ENCODE measurements around the gene LDHD.
"Not testable (repeated sequence)": the region's sequence is repeated elsewhere in the genome, so short reads cannot be mapped to it uniquely, and the experiment has no call there.

LDHD gene

DNA sequence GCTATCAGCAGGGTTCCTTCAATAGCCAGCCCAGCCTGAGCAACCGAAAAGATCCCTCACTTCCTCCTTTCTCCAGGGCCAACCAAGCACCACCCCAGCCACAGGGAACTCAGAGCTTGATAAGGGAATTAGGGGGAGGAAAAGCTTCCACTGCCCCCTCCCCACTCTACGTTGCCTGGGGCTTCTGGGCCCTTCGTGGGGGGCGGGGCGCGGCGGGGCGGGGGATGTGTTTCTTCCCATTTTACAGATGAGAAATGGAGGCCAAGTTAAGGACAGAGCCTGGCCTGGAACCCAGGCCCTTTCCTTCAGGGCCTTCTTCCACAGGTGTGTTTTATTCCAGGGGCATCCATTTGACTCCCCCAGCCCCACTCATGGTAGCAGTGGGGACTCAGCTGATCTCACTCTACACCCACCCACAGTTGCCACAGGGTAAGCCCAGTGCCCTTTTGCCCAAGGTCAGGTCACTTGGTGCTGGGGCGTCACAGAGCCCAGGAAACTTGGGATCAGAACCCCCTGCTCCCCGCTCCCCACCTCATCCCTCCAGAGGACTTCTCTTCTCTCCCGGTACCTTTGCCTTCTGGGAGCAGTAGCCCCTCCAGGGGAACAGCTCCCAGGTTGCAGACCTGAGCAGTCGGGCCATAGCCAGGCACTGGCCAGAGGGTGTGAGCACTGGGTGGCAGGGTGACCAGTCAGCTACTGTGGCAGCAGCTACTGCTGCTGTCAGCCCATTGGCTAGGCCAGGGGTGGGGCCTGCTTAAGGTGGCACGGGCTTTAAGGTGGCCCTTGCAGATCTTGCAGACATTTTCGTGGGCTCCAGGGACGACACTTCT lies at the start of gene LDHD:
LDHD (minus strand) TSS at position 700 of the 830 bp plus-strand sequence; CDS start at position 640, 60 bp downstream.
- DNase-seq, result no peak

GRCh38 chr16:75160386-75160785 lies 43.8 kb upstream of the LDHD start:
- DNase-seq, result no peak

DNA sequence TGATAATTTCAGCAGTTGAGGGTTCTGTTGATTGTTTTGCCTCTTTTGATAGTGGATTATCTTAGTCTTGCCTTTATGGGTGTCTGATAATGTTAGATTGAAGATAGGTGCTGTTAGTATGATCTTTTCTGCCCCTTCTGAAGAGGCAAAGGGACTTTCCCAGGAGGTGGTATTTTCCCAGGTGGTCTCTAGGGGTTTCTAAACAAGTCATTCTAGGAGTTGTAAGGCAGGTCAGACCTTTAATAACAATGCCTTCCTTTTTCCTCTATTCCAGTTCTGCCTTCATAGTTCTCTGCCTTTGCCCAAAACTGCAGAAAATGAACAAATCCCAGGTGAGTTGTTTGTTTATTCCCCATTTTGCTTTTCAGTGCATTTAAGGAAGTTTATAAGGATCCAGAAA lies 36.1 kb upstream of the LDHD start:
- no peak for DNase-seq

- no peak for DNase-seq
Measured at GRCh38 chr16:75151798-75152197, 35.2 kb upstream of the LDHD start.

DNA sequence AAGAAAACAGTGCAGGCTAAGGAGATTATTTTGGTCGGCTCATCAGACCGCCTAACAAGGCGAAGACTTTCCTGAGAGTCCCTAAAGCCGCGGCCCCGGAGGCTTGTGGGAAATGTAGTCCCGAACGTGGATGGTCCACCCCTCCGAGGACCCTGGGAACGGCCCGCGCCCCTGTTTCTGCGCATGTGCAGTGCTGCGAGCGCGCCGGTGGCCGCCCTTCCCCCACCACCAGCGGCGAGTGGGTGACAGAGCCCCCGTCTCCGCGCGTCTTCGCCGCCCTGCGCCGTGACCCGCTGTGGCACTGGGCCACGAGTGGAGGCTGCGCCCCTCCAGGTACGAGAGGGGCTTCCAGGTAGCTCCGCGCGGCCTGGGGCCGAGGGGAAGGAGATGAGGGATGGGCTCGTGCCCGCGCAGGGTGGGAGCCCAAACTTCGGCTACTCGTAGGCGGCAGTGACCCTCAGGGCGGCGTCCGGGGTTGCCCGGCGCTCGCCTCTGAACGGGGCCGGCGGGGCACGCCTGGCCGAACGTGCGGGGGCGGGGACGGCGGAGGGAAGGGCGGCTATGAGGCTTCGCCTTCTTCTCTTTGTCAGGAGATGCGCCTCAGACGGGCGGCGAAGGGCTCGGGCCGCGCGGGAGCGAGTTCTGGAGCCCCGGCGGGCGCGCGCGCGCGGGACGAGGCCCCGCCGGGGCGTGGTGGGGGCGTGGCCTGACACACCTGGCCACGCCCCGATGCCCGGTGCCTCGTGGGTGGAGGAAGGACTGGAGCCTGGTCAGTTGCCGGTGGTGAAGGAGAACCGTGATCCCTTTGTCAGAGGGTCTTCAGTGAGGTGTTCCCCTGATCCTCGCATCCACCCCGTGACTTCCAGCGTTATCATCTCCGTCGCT lies 32.0 kb upstream of the LDHD start, which contains the start of gene ZFP1:
ZFP1 (plus strand) TSS at position 214 of the 885 bp plus-strand sequence. CDS start 4,428 bp downstream, outside the sequence.
- peak; percentile 93 for DNase-seq

- no peak for DNase-seq
Measured at GRCh38 chr16:75147968-75148310, 31.4 kb upstream of the LDHD start.

- no peak for DNase-seq
Measured at GRCh38 chr16:75143941-75144340, 27.4 kb upstream of the LDHD start.

DNA sequence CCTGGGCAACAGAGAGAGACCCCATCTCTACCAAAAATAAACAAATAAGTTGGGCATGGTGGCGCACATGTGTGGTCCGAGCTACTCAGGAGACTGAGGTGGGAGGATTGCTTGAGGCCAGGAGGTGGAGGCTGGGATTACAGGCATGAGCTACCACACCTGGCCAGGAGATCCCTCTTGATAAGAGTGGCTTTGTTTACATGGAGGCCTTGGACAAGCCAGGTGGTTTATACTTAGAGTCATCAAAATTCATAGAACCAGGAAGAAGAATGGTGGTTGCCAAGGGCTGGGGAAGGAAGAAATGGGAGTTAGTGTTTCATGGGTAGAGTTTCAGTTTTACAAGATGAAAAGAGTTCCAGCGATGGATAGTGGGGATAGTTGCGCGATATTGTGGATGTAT lies 22.9 kb upstream of the LDHD start:
- no peak for DNase-seq

- DNase-seq, result no peak
Measured at GRCh38 chr16:75138636-75139035, 22.1 kb upstream of the LDHD start.

- no peak for DNase-seq
Measured at GRCh38 chr16:75138233-75138632, 21.7 kb upstream of the LDHD start.

- DNase-seq, result no peak
Measured at GRCh38 chr16:75131081-75131480, 14.5 kb upstream of the LDHD start.

GRCh38 chr16:75130150-75130771 lies 13.7 kb upstream of the LDHD start:
- DNase-seq, result no peak

DNA sequence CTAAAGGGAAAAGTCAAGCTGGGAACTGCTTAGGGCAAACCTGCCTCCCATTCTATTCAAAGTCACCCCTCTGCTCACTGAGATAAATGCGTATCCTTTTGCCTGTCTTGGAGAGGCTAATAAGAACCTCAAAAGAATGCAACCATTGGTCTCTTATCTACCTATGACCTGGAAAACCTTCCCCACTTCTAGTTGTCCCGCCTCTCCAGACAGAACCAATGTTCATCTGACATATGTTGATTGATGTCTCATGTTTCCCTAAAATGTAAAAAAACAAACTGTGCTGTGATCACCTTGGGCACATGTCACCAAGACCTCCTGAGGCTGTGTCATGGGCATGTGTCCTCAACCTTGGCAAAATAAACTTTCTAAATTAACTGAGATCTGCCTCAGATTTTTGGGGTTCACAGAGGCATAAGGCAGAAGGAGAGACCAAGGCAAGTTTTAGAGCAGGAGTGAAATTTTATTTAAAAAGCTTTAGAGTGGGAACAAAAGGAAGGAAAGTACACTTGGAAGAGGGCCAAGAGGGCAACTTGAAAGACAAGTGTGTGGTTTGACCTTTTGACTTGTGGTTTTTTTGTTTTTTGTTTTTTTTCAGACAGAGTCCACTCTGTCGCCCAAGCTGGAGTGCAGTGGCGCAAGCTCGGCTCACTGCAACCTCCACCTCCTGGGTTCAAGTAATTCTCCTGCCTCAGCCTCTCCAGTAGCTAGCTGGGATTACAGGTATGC lies 13.0 kb upstream of the LDHD start:
- not testable (repeated sequence) for DNase-seq

DNA sequence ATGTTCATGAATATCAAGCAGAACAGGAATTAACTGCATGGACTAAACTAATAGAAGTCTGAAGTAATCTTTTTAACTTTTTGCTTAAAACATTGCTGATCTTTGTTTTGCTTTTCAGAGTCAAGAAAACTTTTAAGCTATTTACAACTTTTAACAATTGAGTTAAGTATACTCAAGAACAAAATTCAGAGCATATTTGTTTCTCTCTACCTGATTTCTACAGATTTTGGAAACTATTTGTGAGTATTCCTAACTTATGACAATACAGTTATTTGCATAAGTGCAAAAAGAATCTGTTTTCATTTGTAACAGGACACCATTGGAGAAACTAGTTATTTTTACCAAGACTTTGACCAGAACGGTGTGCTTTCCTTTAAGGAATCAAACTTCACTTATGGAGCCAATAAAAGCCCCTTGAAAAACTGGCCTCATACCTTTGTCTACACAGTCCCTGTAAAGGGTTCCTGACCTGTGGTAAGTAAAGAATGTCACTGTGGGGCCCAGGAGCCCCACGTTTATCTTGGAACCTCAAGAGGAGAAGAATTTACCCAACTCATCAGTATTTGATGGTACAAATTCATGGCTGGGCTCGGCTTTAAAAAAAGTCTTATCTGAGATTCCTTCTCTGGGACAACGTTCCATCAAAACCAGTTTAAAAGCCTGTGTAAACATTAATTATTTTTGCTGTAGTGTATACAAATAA lies 11.3 kb upstream of the LDHD start:
- no peak for DNase-seq

- no peak for DNase-seq
Measured at GRCh38 chr16:75122609-75123008, 6.0 kb upstream of the LDHD start.

DNA sequence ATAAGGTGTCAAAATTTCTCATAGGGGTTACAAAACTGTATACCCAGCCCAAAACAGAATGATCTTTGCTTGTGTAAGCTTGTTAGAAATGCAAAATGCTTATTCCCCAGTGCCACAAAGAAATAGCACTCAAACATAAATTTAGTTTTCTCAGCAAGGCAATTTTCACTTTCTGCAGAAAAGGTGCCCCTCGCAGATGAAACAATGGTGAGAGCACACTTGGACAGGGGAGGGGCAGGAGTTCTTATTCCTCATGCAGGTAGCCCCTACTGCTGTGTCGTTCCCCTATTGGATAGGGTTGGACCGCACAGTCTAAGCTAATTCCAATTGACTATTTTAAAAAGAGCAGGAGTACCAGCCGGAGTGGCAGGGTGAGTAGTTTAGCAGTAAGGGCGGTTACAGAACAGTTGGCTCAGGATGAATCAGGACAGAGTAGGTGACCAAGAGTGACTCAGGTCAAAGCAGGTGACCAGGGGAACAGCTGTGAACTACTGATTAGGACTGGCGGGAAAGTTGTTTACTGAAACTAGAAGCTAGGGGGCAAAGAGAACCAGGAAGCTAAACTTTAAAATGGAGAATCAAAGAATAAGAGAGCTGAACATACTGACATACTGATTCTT lies 5.5 kb upstream of the LDHD start:
- DNase-seq, result no peak

- DNase-seq, result no peak
Measured at GRCh38 chr16:75120253-75120652, 3.7 kb upstream of the LDHD start.

- DNase-seq, result no peak
Measured at GRCh38 chr16:75118943-75119539, 2.5 kb upstream of the LDHD start.

GRCh38 chr16:75116911-75117245 lies 298 bp upstream of the LDHD start:
- DNase-seq, result no peak

DNA sequence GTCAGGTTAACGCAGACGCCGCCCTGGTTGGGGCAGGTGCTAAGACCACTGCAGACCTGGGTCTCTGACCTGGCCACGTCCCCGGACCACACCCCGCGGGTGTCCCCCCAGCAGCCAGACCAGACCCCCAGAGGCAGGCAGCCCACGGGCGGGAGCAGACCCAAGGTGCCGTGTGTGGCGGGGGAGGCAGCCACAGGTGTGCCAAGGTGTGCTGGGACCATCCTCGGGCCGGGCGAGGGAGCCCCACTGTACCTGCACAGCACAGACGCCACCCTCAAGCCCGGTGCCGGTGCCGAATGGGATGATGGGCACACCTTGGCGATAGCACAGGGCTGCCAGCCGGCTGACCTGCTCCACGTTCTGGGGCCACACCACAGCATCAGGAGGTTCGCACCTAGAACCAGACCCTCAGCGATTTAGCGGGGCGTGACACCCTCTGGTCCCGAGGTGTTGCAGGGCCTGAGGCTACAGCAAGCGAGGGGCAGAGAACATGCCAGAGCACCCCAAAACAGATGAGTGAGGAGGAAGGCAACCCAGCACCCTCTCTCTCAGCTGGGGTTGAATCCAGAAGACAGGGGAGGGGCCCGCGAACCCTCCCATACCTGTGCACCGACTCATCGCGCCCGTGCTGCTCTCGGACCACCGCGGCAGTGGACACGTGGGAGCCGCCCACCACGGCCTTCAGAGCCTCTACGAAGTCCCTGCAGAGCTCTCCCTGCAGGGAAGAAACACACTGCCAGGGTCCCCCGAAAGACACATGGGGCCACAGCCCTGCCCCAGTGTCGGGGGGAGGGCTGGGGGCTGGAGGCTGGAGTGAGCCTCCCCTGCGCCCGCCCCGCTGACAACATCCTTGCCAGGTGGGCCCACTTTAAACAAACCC lies 1.4 kb downstream of the LDHD start:
- no peak for DNase-seq
